ENCODE data around the gene GSTO2.

The GSTO2 gene

DNA sequence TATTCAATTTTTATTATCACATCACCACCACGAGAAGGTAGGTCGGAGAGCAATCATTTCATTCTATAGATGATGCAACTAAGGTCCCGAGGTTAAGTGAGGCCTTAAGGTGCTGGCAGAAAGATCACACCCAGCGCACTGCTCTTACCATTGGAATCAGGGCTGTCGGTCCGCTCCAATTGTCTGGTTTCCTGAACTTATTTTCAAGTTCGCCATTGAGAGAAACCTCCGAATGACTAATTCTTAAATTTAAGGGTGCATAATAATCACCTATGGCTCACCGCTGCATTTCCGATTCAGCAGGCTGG, 625 bp upstream of the GSTO2 start:
- DNase-seq (ENCODE audit: low read depth) = peak; percentile 31
- TF ChIP-seq, protein P1, sequence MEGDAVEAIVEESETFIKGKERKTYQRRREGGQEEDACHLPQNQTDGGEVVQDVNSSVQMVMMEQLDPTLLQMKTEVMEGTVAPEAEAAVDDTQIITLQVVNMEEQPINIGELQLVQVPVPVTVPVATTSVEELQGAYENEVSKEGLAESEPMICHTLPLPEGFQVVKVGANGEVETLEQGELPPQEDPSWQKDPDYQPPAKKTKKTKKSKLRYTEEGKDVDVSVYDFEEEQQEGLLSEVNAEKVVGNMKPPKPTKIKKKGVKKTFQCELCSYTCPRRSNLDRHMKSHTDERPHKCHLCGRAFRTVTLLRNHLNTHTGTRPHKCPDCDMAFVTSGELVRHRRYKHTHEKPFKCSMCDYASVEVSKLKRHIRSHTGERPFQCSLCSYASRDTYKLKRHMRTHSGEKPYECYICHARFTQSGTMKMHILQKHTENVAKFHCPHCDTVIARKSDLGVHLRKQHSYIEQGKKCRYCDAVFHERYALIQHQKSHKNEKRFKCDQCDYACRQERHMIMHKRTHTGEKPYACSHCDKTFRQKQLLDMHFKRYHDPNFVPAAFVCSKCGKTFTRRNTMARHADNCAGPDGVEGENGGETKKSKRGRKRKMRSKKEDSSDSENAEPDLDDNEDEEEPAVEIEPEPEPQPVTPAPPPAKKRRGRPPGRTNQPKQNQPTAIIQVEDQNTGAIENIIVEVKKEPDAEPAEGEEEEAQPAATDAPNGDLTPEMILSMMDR (conservative IDR thresholded peaks at IDR 0.05; ENCODE audit: low read depth, low read length) = no peak
- peak overlapping the region; percentile 83 for H3K4me3 ChIP-seq (ENCODE audit: low read depth, low read length)

DNA sequence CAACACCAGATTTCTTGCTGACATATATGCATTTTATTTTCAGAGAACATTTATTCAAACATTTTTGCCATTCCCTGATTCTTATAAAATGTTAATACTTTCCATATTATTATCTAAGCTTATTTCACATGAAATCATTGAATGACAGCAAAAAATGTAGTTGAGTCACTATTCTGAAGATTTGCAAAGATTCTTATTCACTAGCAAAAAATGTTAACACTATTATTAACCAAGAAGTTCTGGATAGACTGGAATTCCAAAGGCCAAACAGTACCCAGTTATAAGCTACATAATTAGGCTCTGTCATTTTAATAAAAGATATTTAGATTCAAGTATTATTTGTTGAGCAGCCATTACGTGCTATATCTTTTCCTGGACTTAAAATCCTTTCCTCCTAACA, 4.3 kb downstream of the GSTO2 start:
- TF ChIP-seq, protein P1 (conservative IDR thresholded peaks at IDR 0.05; ENCODE audit: low read depth, low read length) = no peak
- DNase-seq (ENCODE audit: low read depth) = no peak
- H3K4me3 ChIP-seq (ENCODE audit: low read depth, low read length) = no peak overlapping the region

- peak; percentile 57 for DNase-seq (ENCODE audit: low read depth)
- H3K4me3 ChIP-seq (ENCODE audit: low read depth, low read length) = no peak overlapping the region
- TF ChIP-seq, protein P1 (conservative IDR thresholded peaks at IDR 0.05; ENCODE audit: low read depth, low read length) = no peak
Observed at GRCh38 chr10:104273899-104274575, 5.1 kb downstream of the GSTO2 start.

DNA sequence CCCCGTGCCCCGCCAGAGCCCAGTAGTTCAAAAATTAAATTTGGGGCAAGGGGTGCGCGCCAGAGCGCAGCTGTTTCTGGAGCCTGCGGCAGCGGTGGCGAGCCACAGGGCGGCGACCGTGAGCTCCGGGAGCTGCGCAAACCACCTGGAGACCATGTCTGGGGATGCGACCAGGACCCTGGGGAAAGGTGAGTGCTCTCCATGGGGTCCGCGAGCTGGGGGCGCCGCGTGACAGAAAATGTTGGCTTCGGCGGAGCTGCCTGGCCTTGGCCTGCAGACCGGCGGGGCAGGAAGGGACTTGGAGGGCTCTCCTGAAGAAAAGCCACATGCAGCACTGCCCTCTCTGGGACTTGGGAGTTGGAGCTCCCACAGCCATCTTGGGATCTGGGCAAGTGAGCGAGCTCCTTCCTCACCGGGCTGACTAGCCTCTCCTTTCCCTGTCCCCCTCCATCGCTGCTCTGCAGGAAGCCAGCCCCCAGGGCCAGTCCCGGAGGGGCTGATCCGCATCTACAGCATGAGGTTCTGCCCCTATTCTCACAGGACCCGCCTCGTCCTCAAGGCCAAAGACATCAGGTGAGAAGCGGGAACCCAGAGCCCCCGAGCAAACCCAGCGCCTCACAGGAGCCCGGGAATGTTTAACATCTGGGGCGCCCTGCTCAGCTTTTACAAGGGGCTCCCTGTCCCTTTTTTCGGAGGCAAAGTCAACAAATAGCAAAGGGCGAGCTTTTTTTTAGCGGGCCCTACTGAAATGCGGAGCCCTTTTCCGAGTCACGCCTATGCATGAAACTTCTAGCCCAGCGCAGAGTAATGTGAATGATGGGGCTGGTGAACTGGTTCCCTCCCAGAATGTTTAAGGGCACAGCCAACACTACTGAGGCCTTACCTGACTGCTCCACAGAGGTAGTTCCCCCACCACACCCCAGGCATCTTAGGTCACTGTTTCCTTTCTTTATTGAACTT, 6.1 kb downstream of the GSTO2 start:
- DNase-seq (ENCODE audit: low read depth) = peak; percentile 56
- peak overlapping the region; percentile 42 for H3K4me3 ChIP-seq (ENCODE audit: low read depth, low read length)
- TF ChIP-seq, protein P1 (conservative IDR thresholded peaks at IDR 0.05; ENCODE audit: low read depth, low read length) = peak; percentile 92

DNA sequence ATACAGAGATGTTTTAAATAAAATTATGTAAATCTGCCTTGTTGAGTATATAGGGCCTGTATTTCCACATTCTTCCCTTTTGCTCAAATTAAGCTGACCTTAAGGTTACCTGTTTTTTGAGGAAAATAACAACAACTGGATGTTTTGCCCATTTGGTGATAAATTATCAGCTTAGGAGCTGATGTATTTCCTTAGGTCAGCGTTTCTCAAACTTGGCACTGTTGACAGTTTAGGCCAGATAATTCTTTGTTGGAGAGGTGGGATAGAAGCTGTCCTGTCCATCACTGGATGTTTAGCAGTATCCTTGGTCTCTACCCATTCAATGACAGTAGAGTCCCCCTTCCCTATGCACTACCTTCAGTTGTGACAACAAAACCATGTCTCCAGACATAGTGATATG, 7.2 kb downstream of the GSTO2 start:
- no peak overlapping the region for H3K4me3 ChIP-seq (ENCODE audit: low read depth, low read length)
- no peak for DNase-seq (ENCODE audit: low read depth)
- TF ChIP-seq, protein P1 (conservative IDR thresholded peaks at IDR 0.05; ENCODE audit: low read depth, low read length) = no peak

DNA sequence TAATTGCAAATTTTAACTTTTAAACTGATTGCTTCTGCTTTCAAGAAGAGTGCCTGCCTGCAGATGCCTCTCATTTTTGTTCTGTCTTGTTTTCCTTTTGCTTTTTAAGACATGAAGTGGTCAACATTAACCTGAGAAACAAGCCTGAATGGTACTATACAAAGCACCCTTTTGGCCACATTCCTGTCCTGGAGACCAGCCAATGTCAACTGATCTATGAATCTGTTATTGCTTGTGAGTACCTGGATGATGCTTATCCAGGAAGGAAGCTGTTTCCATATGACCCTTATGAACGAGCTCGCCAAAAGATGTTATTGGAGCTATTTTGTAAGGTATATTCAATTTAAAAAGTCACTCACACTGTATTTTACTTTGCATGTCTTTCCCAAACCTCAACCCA, 8.8 kb downstream of the GSTO2 start:
- H3K4me3 ChIP-seq (ENCODE audit: low read depth, low read length) = no peak overlapping the region
- TF ChIP-seq, protein P1 (conservative IDR thresholded peaks at IDR 0.05; ENCODE audit: low read depth, low read length) = no peak
- no peak for DNase-seq (ENCODE audit: low read depth)

Data from choroid plexus epithelial cell (primary cell).